NCI-H748 (cell line): ENCODE measurements around the gene ITIH4.

Experiments
- DNase-seq: peaks from one replicate; lab custom pipeline; 2025; ENCODE audit not compliant: unreplicated experiment; lab: John Stamatoyannopoulos, UW

Gene ITIH4

GRCh38 chr3:52773361-52774065 is 57.0 kb downstream of the ITIH4 start:
- DNase-seq, result no peak

GRCh38 chr3:52771702-52772101 is 58.8 kb downstream of the ITIH4 start:
- no peak for DNase-seq

DNA sequence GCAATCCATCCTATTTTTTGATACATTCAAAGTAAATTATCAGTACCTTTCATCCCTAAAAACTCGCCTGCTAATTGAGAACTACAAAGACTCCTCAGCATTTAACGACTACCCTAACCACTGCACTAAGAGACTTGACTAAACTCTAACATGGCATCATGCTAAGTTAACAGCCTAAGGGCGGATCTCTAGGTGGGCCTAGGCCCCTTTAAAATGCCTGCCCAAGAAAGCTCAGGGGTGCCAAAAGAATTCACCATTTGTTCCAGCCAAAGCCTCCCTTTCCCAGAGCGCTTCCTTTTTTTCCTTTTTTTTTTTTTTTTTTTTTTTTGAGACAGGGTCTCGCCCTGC is 59.2 kb downstream of the ITIH4 start:
- no peak for DNase-seq

GRCh38 chr3:52770496-52771333 is 59.8 kb downstream of the ITIH4 start, which contains the start of gene NEK4:
Gene NEK4 (minus strand): TSS chr3:52770940. CDS start chr3:52770746, 194 bp downstream.
- peak; percentile 90 for DNase-seq

- peak; percentile 20 for DNase-seq
These were observed 60.6 kb downstream of the ITIH4 start for GRCh38 chr3:52769786-52770455.

DNA sequence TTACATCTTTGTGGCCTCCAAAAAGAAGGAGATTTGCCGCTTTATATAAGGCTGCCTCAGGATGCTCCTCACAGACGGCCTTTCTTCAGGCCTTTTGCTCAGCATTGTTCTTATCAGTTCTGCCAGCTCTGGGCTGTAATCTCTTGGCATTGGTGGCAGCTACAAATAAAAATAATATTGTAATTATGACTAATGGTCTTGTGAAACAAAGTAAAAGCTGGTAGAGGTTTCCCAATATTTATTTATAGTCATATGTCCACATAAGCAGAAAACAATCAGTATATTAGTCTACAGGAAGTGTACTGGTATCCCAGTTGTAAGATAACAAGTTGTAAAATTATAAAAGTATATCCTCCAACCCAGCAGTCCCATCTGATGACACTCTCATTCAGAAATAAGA is 67.0 kb downstream of the ITIH4 start:
- no peak for DNase-seq
